ENCODE results near the gene TBC1D22A. TPM values are rescaled to one million over a fixed set of nuclear protein-coding genes. Genes with fewer than 3 reads are reported as not detected.

The TBC1D22A gene
- polyA plus RNA-seq, 1 of the 3 experiments (the other 2 are of a cell fraction), result 16.5 TPM

DNA sequence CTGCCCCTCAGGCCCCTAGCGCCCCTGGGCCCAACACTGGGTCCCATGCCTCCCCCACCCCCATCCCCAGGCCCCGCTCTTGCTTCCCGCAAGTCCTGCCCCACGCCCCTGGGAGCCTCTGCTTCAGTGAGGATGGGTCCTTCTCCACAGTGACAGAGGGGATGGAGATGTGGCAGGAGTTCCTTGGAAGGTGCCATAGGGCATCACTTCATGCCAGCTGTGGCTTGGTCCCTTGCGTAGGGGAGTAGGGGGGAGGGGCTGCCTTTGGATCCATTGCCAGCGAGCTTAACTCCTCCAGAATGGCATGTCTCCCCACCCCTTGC is 9.5 kb upstream of the TBC1D22A start:
- Histone ChIP-seq H3K79me2 (ENCODE audit: insufficient read depth) (no peaks in the 10 kb centered on the region), H2AFZ (ENCODE audit: low read depth) (no peak overlapping the region), H3K27ac (ENCODE audit: low read depth in 2 of 2, low read length in 1 of 2) (peak overlapping the region; percentile 23 to 93; a peak in 3 of 4 replicates), H3K4me3 (ENCODE audit: low read depth in 2 of 2, low read length in 1 of 2) (no peak overlapping the region), H3F3A (replicated peaks; ENCODE audit: insufficient read depth) (peaks cover 17% of the 10 kb centered on the region), H4K20me1 (ENCODE audit: insufficient read depth) (no peaks in the 10 kb centered on the region), H3K4me1 (ENCODE audit: control insufficient read depth in 1 of 2, insufficient read depth in 2 of 2, low read depth in 1 of 2, low read length in 1 of 2) (peaks cover 24 to 26% of the 10 kb centered on the region in 2 experiments; a peak in 3 of 4 replicates), H3K36me3 (replicated peaks in 1 of 2; ENCODE audit: control insufficient read depth in 1 of 2, insufficient read depth in 2 of 2, low read length in 1 of 2) (no peaks in the 10 kb centered on the region), H3K4me2 (no peak overlapping the region), H3K9me2 (no peaks in the 10 kb centered on the region), H3K9ac (no peak overlapping the region), H3K27me3 (ENCODE audit: insufficient read depth) (no peaks in the 10 kb centered on the region), H3K9me3 (no peaks in the 10 kb centered on the region; the same call in 1 of the 2 replicates)
- TF ChIP-seq NRF1 (IDR thresholded peaks at IDR 0.05; ENCODE audit: low read depth, low read length), result no peak
- no peak for TF ChIP-seq SMC3 (IDR thresholded peaks at IDR 0.05; ENCODE audit: low read depth, low read length)
- TF ChIP-seq USF1 (IDR thresholded peaks at IDR 0.05; ENCODE audit: borderline replicate concordance, low read depth), result no peak
- ChIA-PET POLR2A (no interaction called here), CTCF (no interaction called here)
- DNase-seq, result no peak
- WGBS (ENCODE audit: low lambda C conversion rate), result no CpG with 5 or more reads among the region's 6 CpGs

DNA sequence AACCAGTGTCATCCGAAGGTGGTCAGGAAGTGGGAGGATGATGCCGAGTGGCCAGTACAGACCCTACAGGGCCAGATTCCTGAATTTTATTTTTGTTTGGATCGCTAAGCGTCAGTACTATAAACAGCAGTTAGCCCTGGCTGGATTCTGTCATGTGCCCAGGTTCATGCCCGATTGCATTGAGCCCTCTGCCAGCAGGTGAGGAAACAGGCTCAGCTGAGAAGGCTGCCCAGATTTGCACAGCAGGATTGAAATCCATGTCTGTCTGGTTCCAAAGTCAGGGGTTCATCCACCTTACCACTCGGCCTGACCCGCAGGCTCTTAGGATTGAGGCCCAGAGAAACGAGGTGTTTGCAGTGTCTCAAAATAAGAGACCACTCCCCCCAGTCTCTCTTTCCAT is 9.1 kb upstream of the TBC1D22A start:
- Histone ChIP-seq H3K9me3 (no peaks in the 10 kb centered on the region; the same call in 1 of the 2 replicates), H3K79me2 (ENCODE audit: insufficient read depth) (no peaks in the 10 kb centered on the region), H3K9ac (peak overlapping the region; percentile 75), H3K4me2 (peak overlapping the region; percentile 64), H3K27me3 (ENCODE audit: insufficient read depth) (no peaks in the 10 kb centered on the region), H3K36me3 (replicated peaks in 1 of 2; ENCODE audit: control insufficient read depth in 1 of 2, insufficient read depth in 2 of 2, low read length in 1 of 2) (no peaks in the 10 kb centered on the region), H3K4me1 (ENCODE audit: control insufficient read depth in 1 of 2, insufficient read depth in 2 of 2, low read depth in 1 of 2, low read length in 1 of 2) (peaks cover 24 to 26% of the 10 kb centered on the region in 2 experiments; a peak in 3 of 4 replicates), H3K9me2 (no peaks in the 10 kb centered on the region), H3F3A (replicated peaks; ENCODE audit: insufficient read depth) (peaks cover 18% of the 10 kb centered on the region), H4K20me1 (ENCODE audit: insufficient read depth) (no peaks in the 10 kb centered on the region), H3K4me3 (ENCODE audit: low read depth in 2 of 2, low read length in 1 of 2) (no peak overlapping the region), H2AFZ (ENCODE audit: low read depth) (no peak overlapping the region), H3K27ac (ENCODE audit: low read depth in 2 of 2, low read length in 1 of 2) (peak overlapping the region; percentile 93)
- WGBS (ENCODE audit: low lambda C conversion rate), result 93% methylated on average over 3 of the region's 8 CpGs
- ChIA-PET CTCF (interaction anchor here (1.3 kb wide), 1 partner anchor 191 kb away, joined by 3 read pairs; no protein-coding TSS in a partner anchor), POLR2A (no interaction called here)
- no peak for TF ChIP-seq EP300 (IDR thresholded peaks at IDR 0.05; ENCODE audit: borderline replicate concordance in 1 of 2, low read depth in 1 of 2, low read length in 1 of 2)
- TF ChIP-seq CHD2 (IDR thresholded peaks at IDR 0.05; ENCODE audit: low read length, partially characterized antibody), result no peak
- no peak for TF ChIP-seq REST (IDR thresholded peaks at IDR 0.05; ENCODE audit: low read depth, low read length)
- TF ChIP-seq TAF1 (IDR thresholded peaks at IDR 0.05; ENCODE audit: borderline replicate concordance, low read depth, low read length), result no peak
- no peak for TF ChIP-seq NFIC (IDR thresholded peaks at IDR 0.05; ENCODE audit: borderline replicate concordance)
- TF ChIP-seq, protein P1, sequence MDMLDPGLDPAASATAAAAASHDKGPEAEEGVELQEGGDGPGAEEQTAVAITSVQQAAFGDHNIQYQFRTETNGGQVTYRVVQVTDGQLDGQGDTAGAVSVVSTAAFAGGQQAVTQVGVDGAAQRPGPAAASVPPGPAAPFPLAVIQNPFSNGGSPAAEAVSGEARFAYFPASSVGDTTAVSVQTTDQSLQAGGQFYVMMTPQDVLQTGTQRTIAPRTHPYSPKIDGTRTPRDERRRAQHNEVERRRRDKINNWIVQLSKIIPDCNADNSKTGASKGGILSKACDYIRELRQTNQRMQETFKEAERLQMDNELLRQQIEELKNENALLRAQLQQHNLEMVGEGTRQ (IDR thresholded peaks at IDR 0.05; ENCODE audit: borderline replicate concordance, low read depth, low read length), result no peak
- TF ChIP-seq TCF12 (IDR thresholded peaks at IDR 0.05), result no peak
- TF ChIP-seq SIN3A (IDR thresholded peaks at IDR 0.05; ENCODE audit: borderline replicate concordance, low read depth, low read length), result no peak
- TF ChIP-seq GABPA (IDR thresholded peaks at IDR 0.05; ENCODE audit: low read depth), result no peak
- TF ChIP-seq NRF1 (IDR thresholded peaks at IDR 0.05; ENCODE audit: low read depth, low read length), result no peak
- no peak for TF ChIP-seq FOSL2 (IDR thresholded peaks at IDR 0.05; ENCODE audit: borderline replicate concordance, low read depth)
- TF ChIP-seq TEAD4 (IDR thresholded peaks at IDR 0.05; ENCODE audit: borderline replicate concordance, insufficient read depth), result no peak
- no peak for TF ChIP-seq FOXJ3 (CRISPR knock-in tag; IDR thresholded peaks at IDR 0.05)
- TF ChIP-seq ELF1 (IDR thresholded peaks at IDR 0.05), result no peak
- TF ChIP-seq RAD21 (IDR thresholded peaks at IDR 0.05; ENCODE audit: low read length), result no peak
- TF ChIP-seq MEF2A (IDR thresholded peaks at IDR 0.05; ENCODE audit: borderline replicate concordance, low read depth), result no peak
- TF ChIP-seq SMC3 (IDR thresholded peaks at IDR 0.05; ENCODE audit: low read depth, low read length), result no peak
- DNase-seq, result no peak
